Measurements from ENCODE around the gene PGK1. TPM values are rescaled to one million over a fixed set of nuclear protein-coding genes. Genes with fewer than 3 reads are reported as not detected.

Gene PGK1
- polyA plus RNA-seq, 1 experiment: 474 TPM

DNA sequence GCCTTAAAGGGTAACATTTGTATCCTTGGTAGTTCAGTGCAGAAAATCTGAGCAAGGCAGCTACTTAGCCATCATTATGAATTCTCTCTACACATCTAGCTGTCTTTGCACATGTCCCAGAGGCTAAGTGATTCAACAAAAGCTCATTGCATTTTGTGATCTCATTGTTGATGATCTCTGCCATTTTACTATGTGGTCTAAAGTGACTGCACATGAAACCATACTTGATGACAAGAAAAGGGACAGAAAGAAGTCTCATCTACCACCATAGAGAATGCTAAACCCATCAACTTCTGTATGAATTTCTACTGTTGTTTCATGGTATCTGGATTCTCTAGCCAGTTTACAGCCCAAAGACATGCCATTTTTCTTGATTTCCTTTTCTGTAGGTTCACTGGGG, 5.9 kb upstream of the PGK1 start:
- TF ChIP-seq, protein P1, sequence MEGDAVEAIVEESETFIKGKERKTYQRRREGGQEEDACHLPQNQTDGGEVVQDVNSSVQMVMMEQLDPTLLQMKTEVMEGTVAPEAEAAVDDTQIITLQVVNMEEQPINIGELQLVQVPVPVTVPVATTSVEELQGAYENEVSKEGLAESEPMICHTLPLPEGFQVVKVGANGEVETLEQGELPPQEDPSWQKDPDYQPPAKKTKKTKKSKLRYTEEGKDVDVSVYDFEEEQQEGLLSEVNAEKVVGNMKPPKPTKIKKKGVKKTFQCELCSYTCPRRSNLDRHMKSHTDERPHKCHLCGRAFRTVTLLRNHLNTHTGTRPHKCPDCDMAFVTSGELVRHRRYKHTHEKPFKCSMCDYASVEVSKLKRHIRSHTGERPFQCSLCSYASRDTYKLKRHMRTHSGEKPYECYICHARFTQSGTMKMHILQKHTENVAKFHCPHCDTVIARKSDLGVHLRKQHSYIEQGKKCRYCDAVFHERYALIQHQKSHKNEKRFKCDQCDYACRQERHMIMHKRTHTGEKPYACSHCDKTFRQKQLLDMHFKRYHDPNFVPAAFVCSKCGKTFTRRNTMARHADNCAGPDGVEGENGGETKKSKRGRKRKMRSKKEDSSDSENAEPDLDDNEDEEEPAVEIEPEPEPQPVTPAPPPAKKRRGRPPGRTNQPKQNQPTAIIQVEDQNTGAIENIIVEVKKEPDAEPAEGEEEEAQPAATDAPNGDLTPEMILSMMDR (IDR thresholded peaks at IDR 0.05; ENCODE audit: insufficient read depth, low read depth, low read length): no peak
- ChIA-PET POLR2A (interaction anchor here (0.6 kb wide), 1 partner anchor 17 kb away, joined by 4 read pairs; no protein-coding TSS in a partner anchor), CTCF (no interaction called here)
- H3K27me3 ChIP-seq (ENCODE audit: control insufficient read depth, insufficient read depth, low read length): no peaks in the 10 kb centered on the region
- no peak overlapping the region for H3K4me3 ChIP-seq (ENCODE audit: low read depth, low read length)
- no peaks in the 10 kb centered on the region for H3K36me3 ChIP-seq (ENCODE audit: control insufficient read depth, insufficient read depth, low read length)
- DNase-seq (ENCODE audit: low read depth): no peak

DNA sequence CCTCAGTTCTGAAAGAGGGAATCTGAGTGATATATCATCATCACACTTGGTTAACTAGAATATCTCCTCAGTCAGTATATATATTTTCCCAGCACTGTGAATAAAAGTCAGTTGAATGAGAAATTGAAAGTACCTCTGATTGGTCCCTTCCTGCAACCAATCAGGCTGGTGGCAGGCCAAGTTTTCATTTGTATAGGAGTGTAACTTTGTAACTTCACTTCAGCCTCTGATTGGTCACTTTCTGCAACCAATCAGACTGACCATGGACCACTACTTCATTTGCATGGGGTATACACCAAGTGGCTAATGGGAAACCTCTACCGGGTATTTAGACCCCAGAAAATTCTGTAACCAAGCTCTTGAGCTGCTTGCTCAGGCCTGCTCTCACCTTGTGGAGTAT, 2.0 kb upstream of the PGK1 start:
- ChIA-PET POLR2A (no interaction called here), CTCF (no interaction called here)
- H3K36me3 ChIP-seq (ENCODE audit: control insufficient read depth, insufficient read depth, low read length): peaks cover 1% of the 10 kb centered on the region; the same call in 1 of the 2 replicates
- no peak for DNase-seq (ENCODE audit: low read depth)
- TF ChIP-seq, protein P1 (IDR thresholded peaks at IDR 0.05; ENCODE audit: insufficient read depth, low read depth, low read length): no peak
- H3K4me3 ChIP-seq (ENCODE audit: low read depth, low read length): no peak overlapping the region
- H3K27me3 ChIP-seq (ENCODE audit: control insufficient read depth, insufficient read depth, low read length): no peaks in the 10 kb centered on the region

DNA sequence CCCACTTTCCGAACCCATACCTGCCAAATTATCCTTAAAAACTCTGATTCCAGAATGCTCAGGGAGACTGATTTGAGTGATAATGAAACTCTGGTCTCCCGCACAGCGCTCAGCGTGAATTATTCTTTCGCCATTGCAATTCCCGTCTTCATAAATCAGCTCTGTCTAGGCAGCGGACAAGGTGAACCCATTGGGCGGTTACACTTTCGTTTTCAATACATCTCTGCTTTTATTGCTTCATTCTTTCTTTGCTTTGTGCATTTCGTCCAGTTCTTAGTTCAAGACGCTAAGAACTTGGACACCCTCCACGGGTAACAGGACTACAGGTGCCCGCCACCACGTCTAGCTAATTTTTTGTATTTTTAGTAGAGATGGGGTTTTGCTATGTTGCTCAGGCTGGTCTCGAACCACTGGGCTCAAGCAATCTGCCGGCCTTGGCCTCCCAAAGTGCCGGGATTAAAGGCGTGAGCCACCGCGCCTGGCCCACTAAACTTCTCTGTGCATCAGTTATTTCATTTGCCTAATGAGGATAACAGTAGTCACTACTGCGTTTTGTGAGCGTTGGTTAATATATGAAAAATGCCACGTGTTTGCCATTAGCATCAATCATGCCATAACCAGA, 936 bp upstream of the PGK1 start:
- Histone ChIP-seq H3K36me3 (ENCODE audit: control insufficient read depth, insufficient read depth, low read length) (peaks cover 1% of the 10 kb centered on the region; the same call in 1 of the 2 replicates), H3K27me3 (ENCODE audit: control insufficient read depth, insufficient read depth, low read length) (no peaks in the 10 kb centered on the region), H3K4me3 (ENCODE audit: low read depth, low read length) (peak overlapping the region; percentile 31)
- TF ChIP-seq, protein P1 (IDR thresholded peaks at IDR 0.05; ENCODE audit: insufficient read depth, low read depth, low read length): no peak
- POLR2A ChIA-PET: no interaction called here
- DNase-seq (ENCODE audit: low read depth): no peak
- CTCF ChIA-PET: no interaction called here

DNA sequence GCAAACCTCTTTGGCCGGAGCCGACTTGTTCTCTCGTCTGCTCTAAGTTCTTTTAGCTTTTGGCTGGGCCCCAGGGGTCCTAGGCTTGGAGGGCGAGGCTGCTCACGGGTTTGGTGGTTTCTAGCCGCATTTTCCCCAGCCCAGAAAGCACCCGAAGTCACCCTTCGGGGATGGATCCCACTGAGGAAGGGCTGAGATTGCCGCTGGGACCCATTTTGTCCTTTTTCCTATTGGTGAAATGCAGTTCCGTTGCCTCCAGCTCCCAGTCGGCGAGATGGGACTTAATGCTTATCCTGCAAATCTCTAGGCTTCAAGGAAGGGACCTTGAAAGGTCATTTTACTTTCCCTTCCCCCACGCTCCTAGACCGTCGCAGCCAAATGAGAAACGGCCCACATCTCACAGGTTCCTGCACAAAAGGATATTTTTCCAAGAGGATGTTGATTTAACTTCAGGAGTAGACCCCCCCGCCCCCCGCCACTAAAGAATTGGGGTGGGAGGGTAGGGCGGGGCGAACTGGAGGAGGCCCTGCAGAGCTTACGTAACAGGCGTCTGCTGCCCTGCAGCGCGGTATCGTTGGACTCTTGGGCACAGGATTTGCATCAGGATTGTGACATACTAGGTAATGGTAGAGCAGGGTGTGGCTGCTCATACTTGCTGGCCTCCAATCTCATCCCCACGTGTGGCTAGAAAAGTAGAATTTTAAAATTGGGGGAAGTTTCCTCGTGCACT, 564 bp downstream of the PGK1 start:
- Histone ChIP-seq H3K4me3 (ENCODE audit: low read depth, low read length) (peak overlapping the region; percentile 86), H3K27me3 (ENCODE audit: control insufficient read depth, insufficient read depth, low read length) (no peaks in the 10 kb centered on the region), H3K36me3 (ENCODE audit: control insufficient read depth, insufficient read depth, low read length) (peaks cover 1% of the 10 kb centered on the region; the same call in 1 of the 2 replicates)
- POLR2A ChIA-PET: interaction anchor here (0.5 kb wide), 1 partner anchor 538 kb away, joined by 5 read pairs; no protein-coding TSS in a partner anchor
- peak; percentile 4 for DNase-seq (ENCODE audit: low read depth)
- CTCF ChIA-PET: no interaction called here
- TF ChIP-seq, protein P1 (IDR thresholded peaks at IDR 0.05; ENCODE audit: insufficient read depth, low read depth, low read length): no peak

DNA sequence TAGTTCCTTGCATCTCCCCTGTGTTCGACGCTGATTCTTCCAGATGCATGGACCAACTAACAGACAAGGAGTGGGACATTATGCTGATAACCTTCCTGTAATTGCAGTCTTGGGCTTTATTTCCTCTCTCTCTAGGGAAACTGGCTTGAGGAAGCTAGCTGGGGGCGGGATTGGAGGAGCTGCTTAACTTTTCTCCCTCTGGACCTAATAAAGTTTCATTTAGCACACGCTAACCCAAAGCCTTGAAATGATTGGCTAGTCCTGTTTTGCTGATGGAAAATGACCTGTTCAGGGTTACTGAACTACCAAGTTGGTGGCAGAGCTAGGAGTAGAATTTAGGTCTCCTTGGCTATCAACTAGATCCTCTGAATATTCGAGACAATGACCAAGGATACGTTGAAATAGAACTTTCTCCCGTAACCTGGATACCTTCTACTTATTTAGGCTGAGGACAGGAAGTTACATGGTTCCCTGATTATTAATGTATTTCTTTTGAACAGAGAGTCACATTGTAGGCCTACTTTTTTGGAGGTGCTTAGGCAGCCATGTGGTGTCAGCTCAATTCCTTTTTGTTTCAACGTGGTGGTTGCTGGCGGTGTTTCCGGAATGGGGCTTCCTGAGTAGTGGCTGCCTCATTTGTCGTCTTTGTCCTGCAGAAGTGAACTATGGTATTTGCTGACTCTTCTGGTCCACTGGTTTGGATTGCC, 2.0 kb downstream of the PGK1 start:
- CTCF ChIA-PET: interaction anchor here (1.0 kb wide), 1 partner anchor 19 kb away, joined by 3 read pairs; no protein-coding TSS in a partner anchor
- TF ChIP-seq, protein P1 (IDR thresholded peaks at IDR 0.05; ENCODE audit: insufficient read depth, low read depth, low read length): no peak
- Histone ChIP-seq H3K36me3 (ENCODE audit: control insufficient read depth, insufficient read depth, low read length) (peaks cover 1% of the 10 kb centered on the region; the same call in 1 of the 2 replicates), H3K4me3 (ENCODE audit: low read depth, low read length) (peak overlapping the region; percentile 86), H3K27me3 (ENCODE audit: control insufficient read depth, insufficient read depth, low read length) (no peaks in the 10 kb centered on the region)
- no peak for DNase-seq (ENCODE audit: low read depth)
- POLR2A ChIA-PET: no interaction called here

All from BJ (cell line).